ENCODE data around the gene HSD17B2.
A peak's percentile ranks its signal among the peaks of the same experiment; 100 is the strongest.
"Not testable (repeated sequence)": the region's sequence is repeated elsewhere in the genome, so short reads cannot be mapped to it uniquely, and the experiment has no call there.

HSD17B2 gene

GRCh38 chr16:82034981-82035612 lies at the start of gene HSD17B2:
HSD17B2 (plus strand) TSS chr16:82035253; CDS start chr16:82035425, 172 bp downstream.
- DNase-seq = no peak

- no peak for DNase-seq
These were observed 47.9 kb upstream of the HSD17B2 start for GRCh38 chr16:81987121-81987520.

- DNase-seq = no peak
These were observed 47.3 kb upstream of the HSD17B2 start for GRCh38 chr16:81987706-81988105.

- DNase-seq = no peak
These were observed 42.2 kb upstream of the HSD17B2 start for GRCh38 chr16:81992859-81993258.

GRCh38 chr16:81994485-81994884 lies 40.6 kb upstream of the HSD17B2 start:
- no peak for DNase-seq

GRCh38 chr16:81995651-81996050 lies 39.4 kb upstream of the HSD17B2 start:
- DNase-seq = no peak

- no peak for DNase-seq
These were observed 38.2 kb upstream of the HSD17B2 start for GRCh38 chr16:81996664-81997509.

GRCh38 chr16:81997738-81998137 lies 37.3 kb upstream of the HSD17B2 start:
- DNase-seq = no peak

GRCh38 chr16:82002831-82003230 lies 32.2 kb upstream of the HSD17B2 start:
- no peak for DNase-seq

GRCh38 chr16:82004601-82005000 lies 30.5 kb upstream of the HSD17B2 start:
- DNase-seq = no peak

- no peak for DNase-seq
These were observed 29.8 kb upstream of the HSD17B2 start for GRCh38 chr16:82005027-82005830.

GRCh38 chr16:82006036-82006435 lies 29.0 kb upstream of the HSD17B2 start:
- no peak for DNase-seq

- DNase-seq = no peak
These were observed 27.9 kb upstream of the HSD17B2 start for GRCh38 chr16:82007189-82007588.

GRCh38 chr16:82008957-82009592 lies 26.0 kb upstream of the HSD17B2 start:
- DNase-seq = no peak

GRCh38 chr16:82009789-82010188 lies 25.3 kb upstream of the HSD17B2 start:
- DNase-seq = not testable (repeated sequence)

GRCh38 chr16:82010649-82011048 lies 24.4 kb upstream of the HSD17B2 start:
- DNase-seq = no peak

GRCh38 chr16:82011199-82011641 lies 23.8 kb upstream of the HSD17B2 start, which contains the start of gene SDR42E1:
SDR42E1 (minus strand) TSS chr16:82011470; CDS start chr16:82000858, 10,612 bp downstream.
- peak; percentile 52 for DNase-seq

- DNase-seq = no peak
These were observed 21.9 kb upstream of the HSD17B2 start for GRCh38 chr16:82013139-82013538.

- DNase-seq = no peak
These were observed 18.8 kb upstream of the HSD17B2 start for GRCh38 chr16:82016263-82016662.

GRCh38 chr16:82016964-82017363 lies 18.1 kb upstream of the HSD17B2 start:
- no peak for DNase-seq

- no peak for DNase-seq
These were observed 17.0 kb upstream of the HSD17B2 start for GRCh38 chr16:82017911-82018568.

GRCh38 chr16:82019535-82019934 lies 15.5 kb upstream of the HSD17B2 start:
- DNase-seq = no peak

All from activated CD4-positive, alpha-beta T cell treated with anti-CD3 and anti-CD28 coated beads for 1 hour (primary cell).